Erythroblast (primary cell): Measurements from ENCODE around the gene KCNMA1.

Experiments
- GATA1 ChIP-seq: IDR thresholded peaks from 2 replicates; pipeline ENCODE4 v1.6.1; 2011; ENCODE audit warnings: low read depth, mild to moderate bottlenecking, control low read depth, low read length, moderate library complexity
- POLR2A ChIP-seq: IDR thresholded peaks from 2 replicates; pipeline ENCODE4 v1.6.1; 2011; ENCODE audit warnings: mild to moderate bottlenecking, low read length

GRCh38 chr10:77156406-77156879 lies 481.2 kb downstream of the KCNMA1 start:
- TF ChIP-seq POLR2A: no peak
- TF ChIP-seq GATA1: no peak
